GM19328 (cell line): Measurements from ENCODE around the gene SLC15A2.

ENCODE experiments used
- ATAC-seq: cut with Tn5 transposase; IDR thresholded peaks from one replicate; pipeline ENCODE4 v1.9.1; 2021; ENCODE audit warnings: mild to moderate bottlenecking, moderate library complexity; ENCODE audit not compliant: unreplicated experiment

SLC15A2 gene

DNA sequence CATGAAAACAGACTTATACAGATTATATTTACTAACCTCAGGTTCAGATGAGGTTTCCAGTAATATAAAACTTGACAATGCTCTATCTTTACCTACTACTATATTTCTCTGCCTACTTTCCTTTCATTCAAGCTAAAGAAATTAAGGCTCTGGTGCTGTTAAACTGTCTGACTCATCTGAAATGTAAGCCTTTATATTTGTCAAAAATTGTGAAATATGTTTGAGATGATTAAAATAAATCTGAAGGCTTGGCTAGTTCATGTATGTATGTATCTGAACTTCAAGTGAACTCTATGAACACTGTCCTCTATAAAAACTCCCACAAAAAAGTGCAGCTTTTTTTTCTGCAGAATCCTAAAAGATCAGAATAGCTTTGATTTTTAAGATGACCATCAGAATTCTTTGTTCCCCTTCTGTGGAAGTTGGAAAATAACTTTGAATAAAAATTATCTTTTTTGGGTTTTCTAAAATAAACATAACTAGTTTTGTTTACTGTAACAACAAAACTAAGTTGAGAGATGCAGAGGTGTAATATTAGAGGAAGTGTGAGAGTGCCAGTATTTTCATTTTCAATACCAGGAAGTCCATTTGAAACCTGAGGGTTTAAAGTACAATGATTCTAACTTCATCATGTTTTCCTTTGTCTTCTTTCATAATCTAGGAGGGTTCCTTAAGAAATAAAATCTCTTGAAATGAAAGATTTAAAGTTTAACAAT is 85.7 kb downstream of the SLC15A2 start:
- peak; percentile 64 for ATAC-seq

DNA sequence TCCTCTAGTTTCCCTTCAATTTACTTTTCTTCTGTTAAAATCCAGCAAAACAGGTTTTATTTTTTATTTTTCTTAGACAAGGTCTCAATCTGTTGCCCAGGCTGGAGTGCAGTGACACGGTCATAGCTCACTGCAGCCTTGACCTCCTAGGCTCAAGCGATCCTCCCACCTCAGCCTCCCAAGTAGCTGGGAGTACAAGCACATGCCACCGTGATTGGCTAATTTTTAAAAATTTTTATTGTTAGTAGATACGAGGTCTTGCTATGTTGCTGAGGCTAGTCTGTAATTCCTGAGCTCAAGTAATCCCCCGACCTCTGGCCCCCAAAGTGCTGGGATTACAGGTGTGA is 86.2 kb downstream of the SLC15A2 start:
- ATAC-seq, result no peak

DNA sequence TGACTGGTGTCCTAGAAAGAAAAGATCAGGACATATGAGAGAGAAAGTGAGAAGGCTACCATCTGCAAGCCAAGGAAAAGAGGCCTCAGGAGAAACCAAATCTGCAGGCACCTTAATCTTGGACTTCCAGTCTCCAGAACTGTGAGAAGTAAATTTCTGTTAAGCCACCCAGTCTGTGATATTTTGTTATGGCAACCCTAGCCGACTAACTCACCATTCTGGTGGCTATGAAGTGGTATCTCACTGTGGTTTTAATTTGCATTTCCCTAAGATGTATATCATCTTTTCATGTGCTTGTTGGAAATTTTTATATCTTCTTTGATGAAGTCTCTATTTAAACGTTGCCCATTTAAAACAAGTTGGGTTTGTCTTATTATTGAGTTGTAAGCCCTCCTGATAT is 87.3 kb downstream of the SLC15A2 start:
- ATAC-seq, result no peak

DNA sequence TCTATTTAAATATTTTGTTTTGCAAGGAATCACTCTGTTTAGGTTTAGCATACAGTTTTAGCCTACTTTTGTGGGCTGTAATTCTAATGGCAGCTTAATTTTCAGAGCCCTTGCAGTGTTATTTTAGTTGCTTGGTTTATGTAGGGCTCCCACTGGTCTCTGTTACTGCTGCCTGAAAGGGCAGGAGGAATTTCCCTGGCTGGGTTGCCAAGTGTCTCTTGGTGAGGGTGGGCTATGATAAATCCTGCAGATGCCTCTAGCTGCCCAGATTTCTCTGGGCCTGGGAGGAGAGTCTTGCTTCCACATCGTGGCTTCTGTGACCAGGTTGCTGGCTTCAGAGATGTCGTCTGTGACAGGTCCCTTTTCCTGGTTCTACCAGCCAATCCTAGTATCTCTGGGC is 91.6 kb downstream of the SLC15A2 start:
- ATAC-seq, result no peak

DNA sequence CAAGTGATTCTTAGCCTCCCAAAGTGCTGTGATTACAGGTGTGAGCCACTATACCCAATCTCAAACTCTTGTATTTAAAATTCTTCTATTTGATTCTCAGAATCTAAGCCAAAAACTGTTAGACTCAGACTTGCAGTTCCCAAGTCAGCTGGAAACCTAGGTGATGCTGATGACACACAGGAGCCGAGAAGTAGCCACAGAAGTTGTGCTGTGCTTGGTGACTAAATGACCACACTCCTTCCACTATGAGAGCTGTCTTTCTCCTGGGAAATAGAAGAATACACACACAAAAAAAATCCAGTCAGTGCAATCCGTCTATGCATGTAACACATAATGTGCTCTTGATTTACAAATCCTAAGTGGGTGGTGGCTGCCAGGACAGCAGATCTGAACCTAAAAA is 93.9 kb downstream of the SLC15A2 start:
- no peak for ATAC-seq

DNA sequence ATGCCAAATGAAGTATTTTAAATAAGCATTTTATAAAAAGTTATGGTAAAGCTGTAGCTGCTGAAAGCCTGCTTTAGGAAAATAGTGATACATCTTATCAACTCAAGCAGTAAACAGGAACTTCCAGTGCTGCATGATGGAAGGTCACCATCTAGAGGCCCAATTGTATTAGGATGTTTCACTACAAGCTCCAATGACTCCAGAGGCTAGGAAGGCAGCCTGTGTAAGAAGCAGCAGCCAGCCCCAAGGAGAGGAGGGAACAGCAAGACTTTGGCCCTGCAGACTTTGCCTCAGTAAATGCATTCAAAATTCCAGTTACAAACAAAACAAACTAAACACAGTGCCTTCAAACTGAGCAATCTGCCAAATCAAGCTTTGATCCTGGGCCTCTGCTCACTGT is 95.7 kb downstream of the SLC15A2 start:
- no peak for ATAC-seq

DNA sequence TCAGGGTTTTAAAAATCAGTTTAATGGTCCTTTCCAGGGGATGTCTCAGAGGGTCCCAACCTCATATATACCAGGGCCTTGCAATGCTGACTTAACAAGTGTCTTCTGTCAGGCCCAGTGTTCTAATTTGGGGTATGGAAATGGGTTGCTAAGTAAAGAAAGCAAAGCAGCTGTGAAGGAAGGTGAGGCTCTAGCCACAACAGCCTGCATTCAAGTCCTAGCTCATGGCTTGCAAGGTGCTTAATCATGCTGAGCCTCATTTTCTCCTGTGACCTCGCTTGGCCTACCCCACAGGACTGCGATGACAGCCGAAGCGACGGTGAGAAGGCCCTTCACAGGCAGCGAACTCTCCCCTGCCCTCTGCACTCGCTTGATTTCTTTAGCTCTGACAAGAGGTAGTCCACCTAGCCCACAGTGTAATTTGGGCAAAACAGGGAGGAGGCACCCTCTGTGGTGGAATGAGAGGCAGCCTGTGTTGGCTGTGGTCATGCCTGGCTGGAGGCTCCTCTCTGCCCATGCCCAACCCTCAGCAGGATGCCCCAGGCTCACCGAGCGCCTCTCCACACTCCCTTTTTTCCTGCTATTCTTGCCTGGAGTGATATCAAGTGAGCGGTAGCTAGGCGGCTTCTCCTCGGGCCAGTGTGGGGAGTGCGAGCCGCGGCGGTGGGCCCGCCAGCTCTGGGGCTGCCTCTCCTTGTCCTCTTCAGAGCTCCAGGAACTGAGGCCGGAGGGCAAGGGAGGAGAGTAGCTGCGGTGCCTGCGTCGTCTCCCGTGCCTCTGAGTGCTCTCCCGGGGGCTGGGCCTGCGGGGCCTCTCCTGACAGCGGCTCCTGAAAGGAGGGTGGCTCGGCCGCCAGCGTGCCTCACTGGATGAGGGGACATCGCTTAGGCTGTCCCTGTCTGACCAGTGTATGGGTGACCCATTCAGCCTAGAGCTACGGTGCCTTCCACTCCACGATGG is 98.7 kb downstream of the SLC15A2 start:
- peak; percentile 73 for ATAC-seq
